GM12892 (cell line): ENCODE data around the gene MIA.
A peak's percentile ranks its signal among the peaks of the same experiment; 100 is the strongest.

Experiments
- POLR2A ChIP-seq: IDR thresholded peaks from 2 replicates; pipeline ENCODE4 v1.6.1; 2011; ENCODE audit warnings: low read depth, low read length, control low read depth
- POLR2AphosphoS5 ChIP-seq: IDR thresholded peaks from 2 replicates; pipeline ENCODE4 v1.6.1; 2011; ENCODE audit warnings: low read depth, low read length, control low read depth
- TAF1 ChIP-seq: IDR thresholded peaks from 2 replicates; pipeline ENCODE4 v1.6.1; 2011; ENCODE audit warnings: low read depth, mild to moderate bottlenecking, control low read depth, low read length, borderline replicate concordance

GRCh38 chr19:40756502-40757110 lies 18.7 kb upstream of the MIA start:
- TF ChIP-seq POLR2AphosphoS5 (peak; percentile 32; the same call in 1 of the 2 replicates), TAF1 (no peak), POLR2A (0 out of 2 replicates have a peak, but pooled peaks have one; percentile 19)
